PC-3 (cell line): ENCODE results near the gene AHNAK. TPM values are rescaled to one million over a fixed set of nuclear protein-coding genes. Genes with fewer than 3 reads are reported as not detected.

Experiments
- ATAC-seq: fragments of 200-7000 bp; cut with Tn5 transposase; 2 replicates; pipeline ENCODE4 v1.9.1; 2020; ENCODE audit warnings: mild to moderate bottlenecking, moderate library complexity
- BruUV-seq: library from RNA; stranded (reverse); fragments of 400-500 nt; replicated peaks from 2 replicates; lab custom pipeline; 2021; lab: Mats Ljungman, UMichigan
- CTCF ChIA-PET: fragments of 300-600 bp; sonication (Branson Sonifier 250); formaldehyde crosslinking; loops from one replicate; lab custom pipeline; 2022; ENCODE audit warnings: antibody characterized with exemption; lab: Charles Lee
- POLR2A ChIA-PET: fragments of 300-600 bp; sonication (Branson Sonifier 250); formaldehyde crosslinking; loops from one replicate; lab custom pipeline; 2022; ENCODE audit warnings: antibody characterized with exemption; ENCODE audit not compliant: unreplicated experiment; lab: Charles Lee
- DNase-seq: peaks from one replicate; pipeline ENCODE4 v3.0.0-alpha.2; 2015
- H2AFZ ChIP-seq: fragments of 300-600 bp; sonication (generic); 2 replicates; pipeline ENCODE4 v1.6.0; 2016; ENCODE audit warnings: antibody characterized with exemption, low read length
- H3F3A ChIP-seq: fragments of 300-600 bp; sonication (generic); one replicate; pipeline ENCODE4 v1.6.0; 2017; ENCODE audit warnings: antibody characterized with exemption, low read length, control low read depth, mild to moderate bottlenecking; ENCODE audit not compliant: unreplicated experiment
- H3K27ac ChIP-seq: fragments of 300-600 bp; sonication (generic); 2 replicates; pipeline ENCODE4 v1.5.1; 2016; ENCODE audit warnings: mild to moderate bottlenecking, low read length
- H3K27me3 ChIP-seq: fragments of 300-600 bp; sonication (generic); 2 replicates; pipeline ENCODE4 v1.6.1; 2016; ENCODE audit warnings: low read length, mixed read lengths
- H3K36me3 ChIP-seq: fragments of 300-600 bp; sonication (generic); 2 replicates; pipeline ENCODE4 v1.6.1; 2016; ENCODE audit warnings: low read depth, mixed run types, low read length, mixed read lengths
- H3K4me1 ChIP-seq: fragments of 300-600 bp; sonication (generic); 2 replicates; pipeline ENCODE4 v1.5.1; 2016; ENCODE audit warnings: low read length; ENCODE audit not compliant: insufficient read depth
- H3K4me2 ChIP-seq: fragments of 300-600 bp; sonication (generic); 2 replicates; pipeline ENCODE4 v1.6.0; 2016; ENCODE audit warnings: low read length
- H3K4me3 ChIP-seq: fragments of 300-600 bp; sonication (generic); 2 replicates; pipeline ENCODE4 v1.5.1; 2016; ENCODE audit warnings: mild to moderate bottlenecking, low read length, mixed read lengths
- H3K79me2 ChIP-seq: fragments of 300-600 bp; sonication (generic); 2 replicates; pipeline ENCODE4 v1.6.1; 2017; ENCODE audit warnings: low read length, mixed read lengths
- H3K9ac ChIP-seq: fragments of 300-600 bp; sonication (generic); 2 replicates; pipeline ENCODE4 v1.6.0; 2016; ENCODE audit warnings: mild to moderate bottlenecking, low read length
- H3K9me2 ChIP-seq: fragments of 300-600 bp; sonication (generic); replicated peaks from 2 replicates; pipeline ENCODE4 v1.6.1; 2016; ENCODE audit warnings: mixed run types, low read length, mixed read lengths
- H3K9me3 ChIP-seq: fragments of 300-600 bp; sonication (generic); 2 replicates; pipeline ENCODE4 v1.6.1; 2016; ENCODE audit warnings: low read length, mixed read lengths
- H4K20me1 ChIP-seq: fragments of 300-600 bp; sonication (generic); 2 replicates; pipeline ENCODE4 v1.6.1; 2016; ENCODE audit warnings: low read length, mixed read lengths
- CTCF ChIP-seq: fragments of 300-600 bp; sonication (generic); conservative IDR thresholded peaks from 2 replicates; pipeline ENCODE4 v1.5.1; 2017; ENCODE audit warnings: antibody characterized with exemption, low read depth, mild to moderate bottlenecking, low read length
- EZH2 ChIP-seq: fragments of 300-600 bp; sonication (generic); IDR thresholded peaks from one replicate; pipeline ENCODE4 v1.6.1; 2017; ENCODE audit warnings: antibody characterized with exemption, mild to moderate bottlenecking, low read length; ENCODE audit not compliant: unreplicated experiment
- EZH2phosphoT487 ChIP-seq: fragments of 300-600 bp; sonication (generic); IDR thresholded peaks from 2 replicates; pipeline ENCODE4 v1.6.1; 2018; ENCODE audit warnings: mild to moderate bottlenecking, antibody characterized with exemption, low read length, borderline replicate concordance
- intact Hi-C: fragments of 100-400 bp; cut with micrococcal nuclease; formaldehyde crosslinking; loops from 2 replicates; pipeline ENCODE4 v1.9.0; 2023
- total RNA-seq: library from RNA; depleted of rRNA; stranded (reverse); fragments of >200 nt; gene quantifications from 2 replicates; pipeline ENCODE4 v1.2.3, GENCODE V29; 2014

Gene AHNAK
- total RNA-seq, 1 experiment from 2014 or later, result 287 TPM

GRCh38 chr11:62489204-62489603 is 57.4 kb downstream of the AHNAK start:
- no TSS peak for BruUV-seq

GRCh38 chr11:62487738-62488551 is 58.7 kb downstream of the AHNAK start:
- H3K9ac ChIP-seq, result no peak overlapping the region
- H4K20me1 ChIP-seq, result no peaks in the 10 kb centered on the region
- POLR2A ChIA-PET, result interaction anchor here (1.0 kb wide), 1 partner anchor 18 kb away, joined by 7 read pairs; no protein-coding TSS in a partner anchor

More at GRCh38 chr11:62489204-62489603, 57.4 kb downstream of the AHNAK start:
- no peaks in the 10 kb centered on the region for H3K9me2 ChIP-seq
- no peaks in the 10 kb centered on the region for H3K4me1 ChIP-seq
- CTCF ChIA-PET, result no interaction called here
- no peak for ATAC-seq
- no peak overlapping the region for H3K4me3 ChIP-seq
- H3K27me3 ChIP-seq, result no peaks in the 10 kb centered on the region
- no peaks in the 10 kb centered on the region for H3K36me3 ChIP-seq
- H3K27ac ChIP-seq, result no peak overlapping the region
- no peak overlapping the region for H3K4me2 ChIP-seq
- no peaks in the 10 kb centered on the region for H4K20me1 ChIP-seq
- POLR2A ChIA-PET, result no interaction called here
- no peaks in the 10 kb centered on the region for H3K9me3 ChIP-seq
- no peaks in the 10 kb centered on the region for H3K79me2 ChIP-seq
- no peak overlapping the region for H2AFZ ChIP-seq
- DNase-seq, result no peak
- no peaks in the 10 kb centered on the region for H3F3A ChIP-seq
- intact Hi-C loops, result no loop called here
- TF ChIP-seq EZH2phosphoT487 (no peak), EZH2 (no peak), CTCF (no peak)
- no peak overlapping the region for H3K9ac ChIP-seq

More at GRCh38 chr11:62487738-62488551, 58.7 kb downstream of the AHNAK start:
- H3F3A ChIP-seq, result no peaks in the 10 kb centered on the region
- no peak for ATAC-seq
- CTCF ChIA-PET, result interaction anchor here (0.5 to 1.5 kb wide), 3 partner anchors 55 to 135 kb away, joined by 3 to 6 read pairs (median 6); no protein-coding TSS in a partner anchor
- H3K27me3 ChIP-seq, result no peaks in the 10 kb centered on the region
- no peak for DNase-seq
- no peaks in the 10 kb centered on the region for H3K36me3 ChIP-seq
- TF ChIP-seq EZH2, result no peak
- no peak for TF ChIP-seq EZH2phosphoT487
- TF ChIP-seq CTCF, result no peak
- no peak overlapping the region for H3K4me2 ChIP-seq
- no peak overlapping the region for H3K27ac ChIP-seq
- BruUV-seq, result no TSS peak
- H3K79me2 ChIP-seq, result no peaks in the 10 kb centered on the region
- H3K4me1 ChIP-seq, result no peaks in the 10 kb centered on the region
- H3K9me2 ChIP-seq, result no peaks in the 10 kb centered on the region
- intact Hi-C loops, result no loop called here
- H3K9me3 ChIP-seq, result no peaks in the 10 kb centered on the region
- no peak overlapping the region for H2AFZ ChIP-seq
- no peak overlapping the region for H3K4me3 ChIP-seq
